Right lobe of liver (tissue), 6 donors: ENCODE results near the gene EPHA1. TPM values are rescaled to one million over a fixed set of nuclear protein-coding genes. Genes with fewer than 3 reads are reported as not detected.
"Not testable (repeated sequence)": the region's sequence is repeated elsewhere in the genome, so short reads cannot be mapped to it uniquely, and the experiment has no call there.

Source experiments
- ATAC-seq, 4 donors: fragments of 200-7000 bp; cut with Tn5 transposase; one replicate each; pipeline ENCODE4 v1.9.1; 2020; ENCODE audit warnings: mild to moderate bottlenecking in 4 of 4, moderate library complexity in 4 of 4
- DNase-seq, 3 donors: peaks; one replicate each; pipeline ENCODE4 v3.0.0-alpha.2; 2020
- H3K27ac ChIP-seq, 3 donors: fragments of 200-600 bp; one replicate each; pipeline ENCODE4 v1.8.0; 2022
- H3K27me3 ChIP-seq, 2 donors: fragments of 200-600 bp; one replicate each; pipeline ENCODE4 v1.8.0; 2022
- H3K36me3 ChIP-seq, 4 donors: fragments of 200-600 bp; sonication (generic) in 1 of 4; one replicate each; pipeline versions ENCODE4 v1.5.1 to v1.8.0; 2017 to 2022; ENCODE audit warnings: control low read depth in 1 of 4
- H3K4me1 ChIP-seq, 4 donors: fragments of 200-600 bp; sonication (generic) in 1 of 4; one replicate each; pipeline versions ENCODE4 v1.5.1 to v1.8.0; 2017 to 2022; ENCODE audit warnings: control low read depth in 1 of 4
- H3K4me3 ChIP-seq, 3 donors: fragments of 200-600 bp; one replicate each; pipeline ENCODE4 v1.8.0; 2022
- H3K9me3 ChIP-seq, 4 donors: fragments of 200-600 bp; sonication (generic) in 1 of 4; one replicate each; pipeline versions ENCODE4 v1.5.1 to v1.8.0; 2017 to 2022; ENCODE audit warnings: control low read depth in 1 of 4
- CTCF ChIP-seq, 4 donors: fragments of 200-600 bp in 3 of 4; fragments of 450-650 bp in 1 of 4; IDR thresholded peaks; one replicate each; pipeline versions ENCODE4 v1.5.1 to v1.8.0; 2016 to 2022; ENCODE audit warnings: antibody characterized with exemption in 4 of 4, mild to moderate bottlenecking in 2 of 4
- POLR2A ChIP-seq: fragments of 450-650 bp; IDR thresholded peaks from one replicate; pipeline ENCODE4 v1.6.1; 2017; ENCODE audit warnings: antibody characterized with exemption, mild to moderate bottlenecking
- WGBS: methylation state at CpG from one replicate; pipeline ENCODE4 v1.1.6; 2018; ENCODE audit warnings: low coverage, low lambda C conversion rate; ENCODE audit not compliant: insufficient coverage; ENCODE audit errors: missing lambda C conversion rate; 5-methylcytosine and 5-hydroxymethylcytosine counted together
- intact Hi-C, 2 donors: fragments of 100-400 bp; cut with DNase I; formaldehyde crosslinking; loops; one replicate each; pipeline versions ENCODE4 v1.11.2 to v1.14.1; 2022
- total RNA-seq, 6 experiments: library from RNA; depleted of rRNA in 2 of 6; stranded (reverse); fragments of >200 nt in 2 of 6; fragmentation: NEBNext Ultra II Directional in 3 of 6; extraction: Animal tissue kit (Norgen Biotek cat#: 25700) in 3 of 6; gene quantifications; one replicate each; pipeline versions ENCODE4 v1.1.0 to v1.2.4, GENCODE V29; 2016 to 2023
- donor health status: DM: no; HTN: yes; CAD: no.
- donor health status: DM: no; HTN: no; CAD: no.
- donor health status: DM: no; HTN: no; CAD: no.
- donor health status: DM: no; HTN: yes; CAD: no.
- donor health status: DM: no; HTN: yes; CAD: no.

The EPHA1 gene
- total RNA-seq, 6 experiments from 2014 or later, result 12.6 to 41.3 (median 16.5) TPM

GRCh38 chr7:143394777-143395176 is 13.9 kb downstream of the EPHA1 start:
- Histone ChIP-seq H3K9me3 (no peaks in the 10 kb centered on the region), H3K4me1 (peaks cover 0 to 66% (median 36%) of the 10 kb centered on the region in 4 donors), H3K27me3 (no peaks in the 10 kb centered on the region), H3K36me3 (peaks cover 0 to 17% (median 5%) of the 10 kb centered on the region in 4 donors), H3K4me3 (no peak overlapping the region), H3K27ac (no peak overlapping the region)
- no peak for DNase-seq
- ATAC-seq, result no peak
- WGBS, result 27% methylated on average over 1 of the region's 6 CpGs
- no peak for TF ChIP-seq CTCF (IDR thresholded peaks at IDR 0.05)
- TF ChIP-seq POLR2A, result no peak
- intact Hi-C loops, result no loop called here

GRCh38 chr7:143394068-143394467 is 14.6 kb downstream of the EPHA1 start:
- no peaks in the 10 kb centered on the region for H3K27me3 ChIP-seq
- H3K4me1 ChIP-seq, result peaks cover 0 to 66% (median 36%) of the 10 kb centered on the region in 4 donors
- H3K27ac ChIP-seq, result no peak overlapping the region
- DNase-seq, result no peak
- H3K36me3 ChIP-seq, result peaks cover 0 to 24% (median 10%) of the 10 kb centered on the region in 4 donors
- TF ChIP-seq POLR2A, result no peak
- no peak for TF ChIP-seq CTCF (IDR thresholded peaks at IDR 0.05)
- 87% methylated on average over 6 of the region's 6 CpGs for WGBS
- H3K4me3 ChIP-seq, result no peak overlapping the region
- ATAC-seq, result no peak
- intact Hi-C loops, result no loop called here
- H3K9me3 ChIP-seq, result no peaks in the 10 kb centered on the region

GRCh38 chr7:143393267-143394041 is 15.2 kb downstream of the EPHA1 start:
- H3K4me1 ChIP-seq, result peaks cover 0 to 66% (median 36%) of the 10 kb centered on the region in 4 donors
- peaks cover 0 to 31% (median 15%) of the 10 kb centered on the region in 4 donors for H3K36me3 ChIP-seq
- no peak overlapping the region for H3K4me3 ChIP-seq
- intact Hi-C loops, result no loop called here
- peak in 2 of 3 donors; percentile 57 to 83 for DNase-seq
- WGBS, result 51% methylated on average over 10 of the region's 14 CpGs
- ATAC-seq, result peak; percentile 7 to 50 (median 16)
- H3K27ac ChIP-seq, result peak overlapping the region in 1 of 3 donors; percentile 33
- H3K27me3 ChIP-seq, result no peaks in the 10 kb centered on the region
- H3K9me3 ChIP-seq, result no peaks in the 10 kb centered on the region
- no peak for TF ChIP-seq POLR2A
- TF ChIP-seq CTCF (IDR thresholded peaks at IDR 0.05), result no peak

GRCh38 chr7:143392875-143393266 is 15.8 kb downstream of the EPHA1 start:
- H3K9me3 ChIP-seq, result no peaks in the 10 kb centered on the region
- intact Hi-C loops, result no loop called here
- H3K36me3 ChIP-seq, result peaks cover 0 to 36% (median 19%) of the 10 kb centered on the region in 4 donors
- H3K27me3 ChIP-seq, result no peaks in the 10 kb centered on the region
- peaks cover 0 to 66% (median 36%) of the 10 kb centered on the region in 4 donors for H3K4me1 ChIP-seq
- WGBS, result 100% methylated on average over 3 of the region's 6 CpGs
- DNase-seq (no peak), ATAC-seq (no peak)
- H3K27ac ChIP-seq, result peak overlapping the region in 1 of 3 donors; percentile 33
- TF ChIP-seq POLR2A (no peak), CTCF (IDR thresholded peaks at IDR 0.05) (no peak)
- no peak overlapping the region for H3K4me3 ChIP-seq

- H3K4me3 ChIP-seq, H3K9me3 ChIP-seq, intact Hi-C loops, DNase-seq, ATAC-seq, H3K27me3 ChIP-seq: not testable (repeated sequence)
- peaks cover 0 to 66% (median 36%) of the 10 kb centered on the region in 4 donors for H3K4me1 ChIP-seq
- H3K27ac ChIP-seq, result peak overlapping the region in 2 of 3 donors; percentile 50 to 51
- peaks cover 0 to 39% (median 19%) of the 10 kb centered on the region in 4 donors for H3K36me3 ChIP-seq
- 80% methylated on average over 1 of the region's 8 CpGs for WGBS
Measured at GRCh38 chr7:143392427-143392826, 16.2 kb downstream of the EPHA1 start.
